Epithelial cell of proximal tubule (primary cell): ENCODE data around the gene UBTD2. TPM values are rescaled to one million over a fixed set of nuclear protein-coding genes. Genes with fewer than 3 reads are reported as not detected.
"Not testable (repeated sequence)": the region's sequence is repeated elsewhere in the genome, so short reads cannot be mapped to it uniquely, and the experiment has no call there.

Experiments used
- DNase-seq: peaks from one replicate; pipeline ENCODE4 v3.0.0-alpha.2; 2011; ENCODE audit warnings: low read depth
- H3K4me3 ChIP-seq: 2 replicates; pipeline ENCODE4 v1.5.1; 2011; ENCODE audit warnings: low read depth, mild to moderate bottlenecking, low read length
- total RNA-seq: library from RNA; depleted of rRNA; stranded (reverse); fragments of >200 nt; gene quantifications from 2 replicates; pipeline ENCODE4 v1.2.3, GENCODE V29; 2015
- TF ChIP-seq, protein P1 (sequence below): conservative IDR thresholded peaks from 2 replicates; pipeline ENCODE4 v1.5.1; 2012; ENCODE audit warnings: low read depth, mild to moderate bottlenecking, low read length

The UBTD2 gene
- total RNA-seq, 1 donor from 2014 or later: 15.1 TPM

DNA sequence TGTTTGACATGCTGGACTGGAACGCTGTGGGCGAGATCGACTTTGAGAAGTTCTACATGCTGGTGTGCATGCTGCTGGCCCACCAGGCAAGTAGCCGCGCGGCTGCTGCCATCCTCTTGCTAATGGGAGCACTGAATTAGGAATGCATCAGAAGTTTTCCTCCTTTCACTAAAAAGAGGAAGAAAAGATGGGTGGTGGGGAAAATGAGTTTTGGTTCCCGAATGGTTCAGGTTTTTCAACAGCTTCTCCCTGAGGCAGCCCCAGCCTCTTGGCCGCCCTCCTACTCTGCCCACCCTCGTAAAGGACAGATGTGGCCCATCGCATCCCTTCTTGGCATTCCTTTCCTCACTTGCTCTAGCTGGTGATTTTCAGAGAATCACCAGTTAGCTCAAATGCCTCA is 84.1 kb downstream of the UBTD2 start:
- TF ChIP-seq, protein P1, sequence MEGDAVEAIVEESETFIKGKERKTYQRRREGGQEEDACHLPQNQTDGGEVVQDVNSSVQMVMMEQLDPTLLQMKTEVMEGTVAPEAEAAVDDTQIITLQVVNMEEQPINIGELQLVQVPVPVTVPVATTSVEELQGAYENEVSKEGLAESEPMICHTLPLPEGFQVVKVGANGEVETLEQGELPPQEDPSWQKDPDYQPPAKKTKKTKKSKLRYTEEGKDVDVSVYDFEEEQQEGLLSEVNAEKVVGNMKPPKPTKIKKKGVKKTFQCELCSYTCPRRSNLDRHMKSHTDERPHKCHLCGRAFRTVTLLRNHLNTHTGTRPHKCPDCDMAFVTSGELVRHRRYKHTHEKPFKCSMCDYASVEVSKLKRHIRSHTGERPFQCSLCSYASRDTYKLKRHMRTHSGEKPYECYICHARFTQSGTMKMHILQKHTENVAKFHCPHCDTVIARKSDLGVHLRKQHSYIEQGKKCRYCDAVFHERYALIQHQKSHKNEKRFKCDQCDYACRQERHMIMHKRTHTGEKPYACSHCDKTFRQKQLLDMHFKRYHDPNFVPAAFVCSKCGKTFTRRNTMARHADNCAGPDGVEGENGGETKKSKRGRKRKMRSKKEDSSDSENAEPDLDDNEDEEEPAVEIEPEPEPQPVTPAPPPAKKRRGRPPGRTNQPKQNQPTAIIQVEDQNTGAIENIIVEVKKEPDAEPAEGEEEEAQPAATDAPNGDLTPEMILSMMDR: no peak
- DNase-seq: no peak
- H3K4me3 ChIP-seq: no peak overlapping the region

DNA sequence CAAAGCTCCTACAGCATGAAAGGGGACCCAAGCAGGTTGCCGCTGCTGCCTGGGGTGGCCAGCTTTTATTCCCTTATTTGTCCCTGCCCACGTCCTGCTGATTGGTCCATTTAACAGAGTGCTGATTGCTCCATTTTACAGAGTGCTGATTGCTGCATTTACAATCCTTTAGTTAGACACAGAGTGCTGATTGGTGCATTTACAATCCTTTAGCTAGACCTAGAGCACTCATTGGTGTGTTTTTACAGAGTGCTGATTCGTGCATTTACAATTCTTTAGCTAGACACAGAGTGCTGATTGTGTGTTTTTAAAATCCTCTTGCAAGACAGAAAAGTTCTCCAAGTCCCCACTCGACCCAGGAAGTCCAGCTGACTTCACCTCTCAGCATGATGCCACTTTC is 85.8 kb downstream of the UBTD2 start:
- not testable (repeated sequence) for DNase-seq, H3K4me3 ChIP-seq

DNA sequence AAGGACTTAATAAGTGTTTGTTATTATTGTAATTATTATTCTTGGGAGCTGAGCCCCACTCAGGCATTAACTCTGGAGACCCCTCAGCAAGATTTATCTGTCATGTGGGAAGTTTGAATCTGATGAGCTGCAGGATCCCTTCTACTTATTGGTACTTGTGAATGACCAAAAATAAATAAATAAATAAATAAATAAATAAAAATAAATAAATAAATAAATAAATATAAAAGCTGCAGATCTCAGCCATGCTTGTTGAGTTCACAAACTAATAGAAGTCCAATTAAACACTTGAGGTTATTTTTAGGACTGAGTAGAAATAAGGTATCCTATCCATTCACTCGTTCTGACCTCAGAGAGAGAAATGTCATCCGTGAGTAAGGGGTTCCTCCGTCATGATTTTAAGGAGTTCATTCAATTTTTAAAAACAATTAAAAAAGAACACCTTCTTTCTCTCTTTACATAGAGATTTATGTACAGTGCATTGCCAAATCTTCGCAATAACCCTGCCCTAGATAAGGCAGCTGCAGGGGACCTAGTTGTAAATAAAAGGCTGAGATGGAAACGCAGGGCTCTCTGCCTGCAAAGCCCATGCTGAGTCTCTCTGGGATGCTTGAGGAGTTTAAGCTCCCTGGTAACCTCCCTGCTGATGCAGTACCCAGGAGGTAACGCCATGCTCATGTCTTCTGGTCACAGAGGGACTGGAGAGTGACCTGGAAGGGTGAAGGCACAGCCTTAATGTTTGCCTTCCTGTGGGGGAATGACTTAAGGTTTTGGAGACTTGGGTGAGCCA is 88.4 kb downstream of the UBTD2 start:
- H3K4me3 ChIP-seq: no peak overlapping the region
- TF ChIP-seq, protein P1: no peak
- DNase-seq: no peak

DNA sequence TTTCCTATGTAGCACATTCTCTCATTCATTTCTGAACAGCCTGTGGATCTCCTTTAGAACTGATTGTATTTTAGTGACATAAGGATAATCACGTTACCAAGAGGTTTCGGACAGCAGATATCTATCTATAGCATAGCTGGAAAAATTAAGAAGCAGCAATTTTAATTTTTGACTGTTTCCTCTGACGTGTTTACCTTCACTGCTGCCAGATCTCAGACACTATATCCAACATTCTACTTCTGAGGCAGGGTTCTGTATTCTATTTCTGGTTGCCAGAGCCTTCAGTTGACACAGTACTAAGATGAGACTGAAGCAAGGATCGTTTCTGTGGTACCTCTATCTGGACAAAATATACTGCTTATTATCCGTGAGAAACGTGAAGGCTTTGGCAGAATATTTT is 89.7 kb downstream of the UBTD2 start, which contains the start of gene EFCAB9:
TSS of gene EFCAB9 (plus strand) at position 301 of the 400 bp plus-strand sequence. CDS start at position 302, 1 bp downstream.
- H3K4me3 ChIP-seq: no peak within 1 kb of the TSS
- no peak for DNase-seq
- TF ChIP-seq, protein P1: no peak

DNA sequence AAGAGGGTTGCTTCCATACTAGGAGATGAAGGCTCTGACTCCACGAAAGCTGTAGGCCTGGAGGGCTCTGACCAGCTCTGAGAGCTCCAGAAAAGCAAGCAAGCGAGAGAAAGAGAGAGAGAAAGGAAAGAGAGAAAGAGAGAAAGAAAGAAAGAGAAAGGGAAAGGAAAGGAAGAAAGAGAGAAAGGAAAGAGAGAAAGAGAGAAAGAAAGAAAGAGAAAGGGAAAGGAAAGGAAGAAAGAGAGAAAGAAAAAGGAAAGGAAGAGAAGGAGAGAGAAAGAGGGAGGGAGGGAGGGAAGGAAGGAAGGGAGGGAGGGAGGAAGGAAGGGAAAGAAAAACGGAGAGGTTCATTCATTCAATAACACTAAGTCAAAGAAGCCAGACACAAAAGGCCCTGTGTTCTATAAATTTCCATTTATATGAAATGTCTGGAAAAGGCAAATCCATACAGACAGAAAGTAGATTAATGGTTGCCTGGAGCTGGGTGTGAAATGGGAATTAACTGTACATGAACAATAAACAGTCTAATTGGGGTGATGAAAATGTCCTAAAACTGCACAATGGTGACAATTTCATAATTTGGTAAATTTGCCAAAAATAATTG is 93.8 kb downstream of the UBTD2 start:
- TF ChIP-seq, protein P1: no peak
- no peak overlapping the region for H3K4me3 ChIP-seq
- no peak for DNase-seq

DNA sequence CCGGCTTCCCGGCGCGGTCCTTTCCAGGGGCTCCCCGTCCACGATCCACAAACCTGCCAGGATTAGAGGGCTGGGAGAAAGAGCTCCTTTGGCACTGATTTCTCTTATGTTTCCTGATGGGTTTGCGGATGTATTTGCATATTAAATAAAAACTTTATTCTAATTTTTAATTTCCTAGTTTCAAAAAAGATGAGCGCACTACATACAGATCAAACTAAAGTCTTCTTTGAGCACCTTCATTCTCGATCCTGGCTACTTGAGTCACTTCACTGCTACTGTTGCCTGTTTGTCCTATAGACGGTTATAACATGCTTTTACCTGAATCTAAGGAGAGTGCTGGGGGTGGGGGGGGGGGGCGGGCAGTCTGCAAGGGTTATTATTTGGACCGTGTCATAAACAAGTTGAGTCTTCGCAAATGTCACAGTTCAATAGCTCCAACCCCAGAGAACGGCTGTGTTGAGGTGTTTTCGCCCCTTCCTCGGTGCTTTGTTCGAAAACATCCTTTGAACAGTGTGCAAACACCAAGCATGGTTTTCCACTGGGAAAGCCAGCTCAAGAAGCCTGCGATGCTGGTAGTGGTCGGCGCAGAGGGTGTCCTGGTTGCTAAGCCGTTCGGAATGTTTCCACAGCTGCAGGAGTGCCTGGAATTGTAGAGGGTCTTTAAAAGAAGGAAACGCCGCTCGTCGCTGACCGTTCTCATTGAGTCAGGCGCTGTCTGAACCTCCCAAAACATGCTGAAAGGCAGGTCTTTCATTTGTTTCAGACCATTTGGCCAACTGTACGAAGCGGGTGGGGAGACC is 94.5 kb downstream of the UBTD2 start:
- TF ChIP-seq, protein P1: no peak
- peak overlapping the region; percentile 97 for H3K4me3 ChIP-seq
- DNase-seq: no peak

DNA sequence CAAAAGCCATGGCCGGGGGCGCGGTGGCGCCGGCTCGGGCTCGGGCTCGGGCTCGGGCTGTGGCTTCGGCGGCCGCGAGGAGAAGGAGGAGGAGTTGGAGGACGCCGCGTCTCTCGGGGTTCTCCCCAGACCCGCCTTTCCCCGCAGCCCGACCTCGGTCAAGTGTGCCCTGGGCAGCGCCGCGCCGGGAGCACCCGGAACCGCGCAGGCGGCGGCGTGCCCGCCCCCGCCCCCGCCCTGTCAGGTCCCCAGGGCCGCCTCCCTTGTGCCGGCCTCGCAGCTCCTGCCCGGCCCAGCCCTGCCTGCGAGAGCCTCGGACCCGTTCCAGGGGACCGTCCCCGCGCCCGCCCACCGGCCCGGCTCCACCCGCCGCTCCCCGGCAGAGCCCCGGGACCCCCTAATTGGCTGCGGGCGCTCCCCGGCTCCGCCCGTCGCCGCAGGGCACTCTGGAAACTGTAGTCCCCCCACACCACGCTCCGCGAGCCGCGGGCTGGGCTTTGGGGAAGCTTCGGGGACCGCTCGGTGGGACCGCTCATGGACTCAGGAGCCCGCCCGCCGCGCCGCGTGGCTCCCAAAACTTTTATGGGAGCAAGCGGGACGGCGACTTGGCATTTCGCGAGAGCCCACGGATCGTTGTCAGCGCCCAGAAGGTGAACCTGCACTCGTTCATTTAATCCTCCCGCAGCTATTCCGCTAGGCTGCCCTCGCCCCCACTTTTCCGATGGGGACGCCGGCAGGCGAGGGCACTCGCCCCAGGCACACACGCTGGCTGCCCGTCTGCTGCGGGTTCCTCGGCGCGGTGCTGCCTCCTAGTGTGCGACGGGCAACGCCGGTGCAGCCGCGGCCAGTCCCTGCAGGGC is 95.3 kb downstream of the UBTD2 start, which contains the start of gene STK10:
TSS of gene STK10 (minus strand) at position 192 of the 860 bp plus-strand sequence. CDS start at position 10, 182 bp downstream.
- peak; percentile 52 for DNase-seq
- H3K4me3 ChIP-seq: peak within 1 kb of the TSS; percentile 97

More for the DNA sequence above, 95.3 kb downstream of the UBTD2 start, which contains the start of gene STK10:
- TF ChIP-seq, protein P1: peak; percentile 77
